GM12875 (cell line): ENCODE results near the gene KRT222.

ENCODE experiments used
- H3K4me3 ChIP-seq: one replicate; pipeline ENCODE4 v1.5.1; 2011; ENCODE audit warnings: low read depth, low read length, control low read depth
- CTCF ChIP-seq: IDR thresholded peaks from 2 replicates; pipeline ENCODE4 v1.5.1; 2011; ENCODE audit warnings: low read depth, mild to moderate bottlenecking, control low read depth, inconsistent platforms, low read length, moderate library complexity, borderline replicate concordance; ENCODE audit not compliant: insufficient read depth

Gene KRT222

GRCh38 chr17:40611840-40612474 is 53.0 kb downstream of the KRT222 start:
- no peak for TF ChIP-seq CTCF
- H3K4me3 ChIP-seq: no peak overlapping the region

- H3K4me3 ChIP-seq: no peak overlapping the region
- no peak for TF ChIP-seq CTCF
Observed at GRCh38 chr17:40610359-40610758, 54.6 kb downstream of the KRT222 start.

GRCh38 chr17:40608061-40608581 is 56.9 kb downstream of the KRT222 start:
- TF ChIP-seq CTCF: no peak
- no peak overlapping the region for H3K4me3 ChIP-seq

GRCh38 chr17:40607641-40608040 is 57.3 kb downstream of the KRT222 start:
- no peak for TF ChIP-seq CTCF
- H3K4me3 ChIP-seq: no peak overlapping the region

GRCh38 chr17:40606548-40607353 is 58.2 kb downstream of the KRT222 start:
- no peak overlapping the region for H3K4me3 ChIP-seq
- TF ChIP-seq CTCF: no peak

GRCh38 chr17:40605306-40605705 is 59.7 kb downstream of the KRT222 start:
- H3K4me3 ChIP-seq: no peak overlapping the region
- TF ChIP-seq CTCF: no peak
